Thymus (tissue), 11 donors: ENCODE measurements around the gene TRIM17. TPM values are rescaled to one million over a fixed set of nuclear protein-coding genes. Genes with fewer than 3 reads are reported as not detected.
"Not testable (repeated sequence)": the region's sequence is repeated elsewhere in the genome, so short reads cannot be mapped to it uniquely, and the experiment has no call there.

Source experiments
- DNase-seq, 9 donors: peaks; one replicate each; pipeline ENCODE4 v3.0.0-alpha.2; 2013; ENCODE audit warnings: low spot score in 9 of 9, low read depth in 6 of 9, missing footprints in 1 of 9
- H3K27ac ChIP-seq, 2 donors: one replicate each; pipeline ENCODE4 v1.5.1; 2013; ENCODE audit warnings: control low read depth in 1 of 2, low read depth in 1 of 2, low read length in 1 of 2, mild to moderate bottlenecking in 1 of 2, moderate library complexity in 1 of 2
- H3K27me3 ChIP-seq, 2 donors: one replicate each; pipeline ENCODE4 v1.5.1; 2013; ENCODE audit warnings: low read length in 1 of 2; ENCODE audit not compliant: control insufficient read depth in 2 of 2, insufficient read depth in 1 of 2
- H3K36me3 ChIP-seq, 2 donors: one replicate each; pipeline ENCODE4 v1.5.1; 2013; ENCODE audit warnings: low read length in 1 of 2, mild to moderate bottlenecking in 1 of 2, moderate library complexity in 1 of 2; ENCODE audit not compliant: control insufficient read depth in 2 of 2, insufficient read depth in 2 of 2
- H3K4me1 ChIP-seq, 2 donors: one replicate each; pipeline ENCODE4 v1.5.1; 2013; ENCODE audit warnings: low read length in 2 of 2; ENCODE audit not compliant: control insufficient read depth in 2 of 2, insufficient read depth in 2 of 2
- H3K4me3 ChIP-seq, 2 donors: one replicate each; pipeline ENCODE4 v1.5.1; 2013; ENCODE audit warnings: low read length in 2 of 2, control low read depth in 1 of 2, mild to moderate bottlenecking in 1 of 2
- H3K9me3 ChIP-seq, 2 donors: one replicate each; pipeline ENCODE4 v1.5.1; 2013; ENCODE audit warnings: low read length in 1 of 2, mild to moderate bottlenecking in 1 of 2; ENCODE audit not compliant: control insufficient read depth in 2 of 2, insufficient read depth in 1 of 2
- WGBS: extraction: QIAGEN DNeasy Blood & Tissue Kit; methylation state at CpG from one replicate; pipeline ENCODE4 v1.1.7; 2013; 5-methylcytosine and 5-hydroxymethylcytosine counted together
- polyA plus RNA-seq: library from polyadenylated mRNA; stranded (reverse); fragments of 200-250 nt; gene quantifications from one replicate; pipeline ENCODE4 v1.2.3, GENCODE V29; 2013
- total RNA-seq: library from RNA; stranded (reverse); fragments of 120-200 nt; gene quantifications from one replicate; pipeline ENCODE4 v1.2.4, GENCODE V29; 2013
- donor health status: healthy.

TRIM17 gene
- total and polyA plus RNA-seq, 2 donors, result 0.09 to 0.50 TPM

DNA sequence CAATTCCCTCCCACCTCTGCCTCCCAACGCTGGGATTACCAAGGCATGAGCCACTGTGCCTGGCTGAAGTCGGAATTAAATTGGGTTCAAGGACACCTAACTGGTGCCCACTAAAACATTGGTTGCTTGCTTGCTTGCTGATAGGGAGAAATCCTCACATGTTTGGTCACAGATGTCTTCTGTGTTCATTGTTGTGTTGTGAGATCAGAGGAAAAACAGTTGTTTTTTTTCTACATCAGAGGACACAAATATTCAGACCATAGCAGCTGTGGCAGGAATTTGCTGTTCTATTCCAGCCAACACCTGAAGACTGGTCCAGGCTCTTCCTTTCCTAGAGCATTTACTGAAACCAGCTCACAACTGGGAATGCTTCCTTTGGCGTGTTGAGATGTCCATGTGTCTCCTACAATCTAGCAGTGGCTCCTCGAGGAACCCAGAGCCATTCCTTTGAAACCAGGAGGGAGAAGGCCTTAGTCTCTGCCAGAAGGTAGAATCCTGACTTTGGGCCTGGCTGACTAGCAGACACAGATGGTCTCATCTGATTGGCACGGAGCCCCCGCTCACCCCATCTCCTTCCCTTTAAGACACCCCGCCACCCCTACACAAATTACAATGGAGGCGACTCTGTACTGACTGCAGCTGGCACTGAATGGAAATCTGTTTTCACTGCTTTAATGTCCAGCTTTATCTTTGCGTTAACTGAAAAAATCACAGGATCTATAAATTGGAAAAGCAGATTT is 24.3 kb upstream of the TRIM17 start:
- H3K27me3 ChIP-seq, result peaks cover 22 to 58% of the 10 kb centered on the region in 2 donors
- 94% methylated on average over 9 of the region's 9 CpGs for WGBS
- no peak overlapping the region for H3K27ac ChIP-seq
- H3K4me3 ChIP-seq, result no peak overlapping the region
- DNase-seq, result no peak
- H3K9me3 ChIP-seq, result no peaks in the 10 kb centered on the region
- H3K4me1 ChIP-seq, result peaks cover 0 to 3% of the 10 kb centered on the region in 2 donors
- H3K36me3 ChIP-seq, result no peaks in the 10 kb centered on the region

DNA sequence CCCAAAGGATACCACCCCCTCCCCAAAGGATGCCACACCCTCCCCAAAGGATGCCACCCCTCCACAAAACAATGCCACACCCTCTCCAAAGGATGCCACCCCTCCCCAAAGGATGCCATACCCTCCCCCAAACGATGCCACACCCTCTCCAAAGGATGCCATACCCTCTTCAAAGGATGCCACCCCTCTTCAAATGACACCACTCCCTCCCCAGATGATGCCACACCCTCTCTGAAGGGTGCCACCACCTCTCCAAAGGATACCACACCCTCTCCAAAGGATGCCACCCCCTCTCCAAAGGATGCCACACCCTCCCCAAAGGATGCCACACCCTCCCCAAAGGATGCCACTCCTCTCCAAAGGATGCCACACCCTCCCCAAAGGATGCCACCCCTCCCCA is 21.6 kb upstream of the TRIM17 start:
- no peak overlapping the region for H3K4me3 ChIP-seq
- H3K9me3 ChIP-seq, result no peaks in the 10 kb centered on the region
- H3K36me3 ChIP-seq, result no peaks in the 10 kb centered on the region
- DNase-seq, result no peak
- no peak overlapping the region for H3K27ac ChIP-seq
- WGBS, result 60% methylated on average over 1 of the region's 1 CpG
- no peaks in the 10 kb centered on the region for H3K4me1 ChIP-seq
- peaks cover 4 to 47% of the 10 kb centered on the region in 2 donors for H3K27me3 ChIP-seq

DNA sequence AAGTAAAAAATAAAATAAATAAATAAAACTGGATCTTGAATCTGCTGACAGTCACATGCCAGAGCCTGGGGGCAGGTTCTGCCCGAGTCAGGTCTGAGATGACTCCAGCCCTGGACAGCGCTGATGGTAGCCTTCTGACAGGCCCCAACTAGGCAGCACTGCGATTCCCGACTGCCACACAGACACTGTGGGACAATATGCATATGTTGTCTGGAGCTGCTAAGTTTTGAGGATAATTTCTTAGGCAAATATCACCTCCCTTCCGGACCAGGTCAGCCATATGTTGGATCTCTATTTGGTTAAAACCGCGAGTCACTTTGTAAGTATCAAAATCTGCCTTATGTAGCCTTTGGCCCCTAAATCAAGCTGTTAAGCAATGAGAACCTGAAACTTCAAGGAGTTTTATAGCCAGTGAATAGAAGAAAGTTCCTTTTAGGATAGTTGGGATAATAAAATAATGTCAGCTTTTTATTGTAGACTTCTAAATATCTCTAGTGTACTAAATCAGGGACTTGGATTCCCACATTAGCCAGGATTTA is 20.8 kb upstream of the TRIM17 start:
- H3K4me1 ChIP-seq, result no peaks in the 10 kb centered on the region
- no peak overlapping the region for H3K27ac ChIP-seq
- no peak overlapping the region for H3K4me3 ChIP-seq
- no peaks in the 10 kb centered on the region for H3K9me3 ChIP-seq
- H3K36me3 ChIP-seq, result no peaks in the 10 kb centered on the region
- WGBS, result 96% methylated on average over 7 of the region's 7 CpGs
- H3K27me3 ChIP-seq, result peaks cover 3 to 44% of the 10 kb centered on the region in 2 donors
- DNase-seq, result no peak

DNA sequence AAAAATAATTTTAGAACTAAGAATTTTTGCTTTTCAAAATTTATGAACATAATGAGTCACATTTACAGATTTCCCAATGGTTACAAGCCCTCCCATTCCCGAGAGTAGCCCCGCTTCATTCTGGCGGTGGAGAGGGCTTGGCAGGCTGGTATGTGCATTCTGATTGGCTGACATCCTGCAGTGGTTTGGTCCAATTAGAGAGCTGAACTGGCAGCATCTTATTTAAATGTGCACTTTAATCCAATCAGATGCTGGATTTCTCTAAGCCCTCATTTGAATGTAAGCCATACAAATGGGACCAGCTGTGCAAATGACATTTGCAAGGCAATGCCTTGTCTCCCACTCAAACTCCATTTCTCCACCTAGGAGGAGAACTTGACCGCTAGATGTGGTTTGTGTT is 18.0 kb upstream of the TRIM17 start:
- WGBS, result 93% methylated on average over 4 of the region's 4 CpGs
- Histone ChIP-seq H3K4me3 (no peak overlapping the region), H3K4me1 (no peaks in the 10 kb centered on the region), H3K36me3 (no peaks in the 10 kb centered on the region), H3K27me3 (peaks cover 3 to 38% of the 10 kb centered on the region in 2 donors), H3K9me3 (no peaks in the 10 kb centered on the region), H3K27ac (no peak overlapping the region)
- no peak for DNase-seq

DNA sequence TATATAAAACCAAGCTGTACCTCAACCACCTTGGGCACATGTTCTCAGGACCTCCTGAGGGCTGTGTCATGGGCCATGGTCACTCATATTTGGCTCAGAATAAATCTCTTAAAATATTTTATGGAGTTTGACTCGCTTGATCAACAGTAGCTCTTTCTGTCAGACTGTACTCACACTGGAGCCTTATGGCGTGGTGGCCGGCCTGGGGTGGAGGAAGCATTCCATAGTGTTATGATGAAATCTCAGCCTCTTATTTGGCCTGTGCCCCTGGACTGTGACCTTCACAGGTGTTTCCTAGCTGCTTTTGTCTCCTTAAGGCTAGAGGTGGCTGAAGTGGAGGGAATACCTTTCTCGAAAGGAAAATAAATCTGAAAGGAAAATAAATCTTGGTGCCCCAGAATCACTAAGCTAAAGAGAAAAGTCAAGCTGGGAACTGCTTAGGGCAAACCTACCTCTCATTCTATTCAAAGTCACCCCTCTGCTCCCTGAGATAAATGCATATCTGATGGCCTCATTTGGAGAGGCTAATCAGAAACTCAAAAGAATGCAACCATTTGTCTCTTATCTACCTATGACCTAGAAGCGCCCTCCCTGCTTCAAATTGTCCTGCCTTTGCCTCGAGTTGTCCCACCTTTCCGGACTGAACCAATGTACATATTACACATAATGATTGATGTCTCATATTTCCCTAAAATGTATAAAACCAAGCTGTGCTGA is 16.8 kb upstream of the TRIM17 start:
- peaks cover 3 to 44% of the 10 kb centered on the region in 2 donors for H3K27me3 ChIP-seq
- H3K36me3 ChIP-seq, H3K4me1 ChIP-seq, H3K9me3 ChIP-seq, H3K27ac ChIP-seq, DNase-seq, H3K4me3 ChIP-seq: not testable (repeated sequence)
- WGBS, result 84% methylated on average over 7 of the region's 7 CpGs

DNA sequence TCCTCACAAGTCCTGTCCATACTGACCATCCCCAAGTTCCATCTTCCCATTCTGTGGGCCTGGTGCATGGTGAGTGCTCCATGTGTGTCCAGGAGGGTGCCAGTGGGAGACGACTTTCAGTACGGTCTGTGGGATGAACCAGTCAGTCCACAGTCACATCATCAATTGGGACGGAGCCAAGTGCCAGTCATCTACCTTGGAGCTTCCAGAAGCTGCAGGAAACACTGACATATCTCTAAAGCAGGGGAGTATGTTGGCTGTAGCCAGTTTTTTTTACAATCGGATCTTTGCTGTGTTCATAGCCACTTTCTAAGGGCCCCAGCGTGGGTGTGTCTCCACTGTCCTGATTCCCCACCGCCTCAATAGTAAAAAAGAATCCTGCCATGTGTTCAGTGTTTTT is 13.6 kb upstream of the TRIM17 start:
- Histone ChIP-seq H3K4me3 (no peak overlapping the region), H3K4me1 (no peaks in the 10 kb centered on the region), H3K27ac (no peak overlapping the region), H3K9me3 (peaks cover 0 to under 1% of the 10 kb centered on the region in 2 donors), H3K36me3 (no peaks in the 10 kb centered on the region), H3K27me3 (peaks cover 0 to 44% of the 10 kb centered on the region in 2 donors)
- 94% methylated on average over 6 of the region's 6 CpGs for WGBS
- no peak for DNase-seq

DNA sequence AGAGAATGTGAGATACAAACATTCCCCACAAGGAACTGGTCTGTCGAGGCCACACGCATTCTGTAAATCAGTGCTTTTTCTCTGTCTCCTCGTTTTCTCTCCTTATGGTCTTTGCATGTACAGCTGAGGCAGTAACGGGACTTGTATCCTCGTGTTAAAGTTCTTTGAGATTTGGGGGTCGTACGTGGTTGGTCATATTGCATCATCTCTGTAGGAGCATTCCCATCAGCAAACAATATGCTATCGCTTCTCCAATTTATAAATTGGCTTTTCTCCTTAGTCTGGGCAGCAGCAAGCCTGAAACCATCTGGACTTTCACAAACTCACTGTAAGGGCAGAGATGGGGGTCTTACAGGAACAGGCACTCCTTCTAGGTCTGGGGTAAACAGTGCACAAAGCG is 13.0 kb upstream of the TRIM17 start:
- H3K27me3 ChIP-seq, result peaks cover 0 to 42% of the 10 kb centered on the region in 2 donors
- no peak overlapping the region for H3K27ac ChIP-seq
- DNase-seq, result no peak
- H3K4me3 ChIP-seq, result no peak overlapping the region
- WGBS, result 87% methylated on average over 9 of the region's 9 CpGs
- no peaks in the 10 kb centered on the region for H3K36me3 ChIP-seq
- peaks cover 2 to 4% of the 10 kb centered on the region in 2 donors for H3K9me3 ChIP-seq
- no peaks in the 10 kb centered on the region for H3K4me1 ChIP-seq

DNA sequence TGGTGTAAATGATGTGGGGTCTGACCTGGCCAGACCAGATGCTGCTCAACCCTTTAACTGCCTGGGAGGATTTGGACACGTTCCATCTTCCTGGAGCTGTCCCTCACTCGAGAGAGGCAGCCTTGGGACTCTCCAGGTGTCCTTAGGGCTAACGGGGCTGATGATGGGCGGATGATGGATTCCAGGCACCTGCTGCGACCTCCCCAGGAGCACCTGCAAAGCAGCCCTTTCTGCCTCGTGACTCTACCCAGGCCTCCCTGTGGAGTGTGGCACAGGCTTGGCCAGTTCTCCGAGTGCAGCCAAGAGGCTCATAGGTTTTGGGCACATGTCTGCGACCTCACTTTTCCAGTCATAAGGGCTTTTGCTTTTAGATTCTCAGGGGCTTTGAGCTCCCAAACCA is 12.3 kb upstream of the TRIM17 start:
- no peak for DNase-seq
- peaks cover 2 to 5% of the 10 kb centered on the region in 2 donors for H3K9me3 ChIP-seq
- H3K4me3 ChIP-seq, result no peak overlapping the region
- no peak overlapping the region for H3K27ac ChIP-seq
- peaks cover 0 to 36% of the 10 kb centered on the region in 2 donors for H3K27me3 ChIP-seq
- no peaks in the 10 kb centered on the region for H3K4me1 ChIP-seq
- WGBS, result 86% methylated on average over 8 of the region's 8 CpGs
- no peaks in the 10 kb centered on the region for H3K36me3 ChIP-seq

DNA sequence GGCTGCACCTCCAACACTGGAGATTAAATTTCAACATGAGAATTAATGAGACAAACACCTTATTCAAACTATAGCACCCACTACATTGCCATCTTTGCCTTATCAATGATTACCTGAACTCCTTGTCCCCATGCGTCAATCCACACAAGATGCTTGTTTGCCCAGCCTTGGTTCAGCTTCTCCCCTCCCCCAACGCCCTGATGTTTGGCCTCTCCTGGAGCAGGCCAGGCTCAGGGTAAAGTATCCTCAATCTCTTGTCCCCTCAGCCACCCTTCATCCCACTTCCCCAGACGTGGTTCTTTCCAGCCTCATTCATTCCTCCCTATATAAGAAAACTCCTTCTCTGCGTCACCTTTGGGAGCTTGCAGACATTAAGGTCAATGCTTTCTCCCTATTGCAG is 11.8 kb upstream of the TRIM17 start:
- Histone ChIP-seq H3K27ac (no peak overlapping the region), H3K27me3 (peaks cover 0 to 34% of the 10 kb centered on the region in 2 donors), H3K4me3 (no peak overlapping the region), H3K9me3 (peaks cover 2 to 5% of the 10 kb centered on the region in 2 donors), H3K36me3 (no peaks in the 10 kb centered on the region), H3K4me1 (no peaks in the 10 kb centered on the region)
- DNase-seq, result no peak
- WGBS, result 83% methylated on average over 4 of the region's 4 CpGs
